Hepatocyte (in vitro differentiated cells): ENCODE measurements around the gene MXI1.

Experiments
- CTCF ChIP-seq: fragments of 200-600 bp; sonication (generic); IDR thresholded peaks from 2 replicates; pipeline ENCODE4 v1.5.1; 2016; ENCODE audit warnings: antibody characterized with exemption, mild to moderate bottlenecking; ENCODE audit not compliant: poor library complexity
- EZH2 ChIP-seq: fragments of 200-600 bp; sonication (generic); IDR thresholded peaks from 2 replicates; pipeline ENCODE4 v1.6.1; 2016; ENCODE audit warnings: antibody characterized with exemption, mild to moderate bottlenecking, borderline replicate concordance

- no peak for TF ChIP-seq CTCF
- TF ChIP-seq EZH2, result no peak
Measured at GRCh38 chr10:110209454-110209925, 2.1 kb downstream of the MXI1 start.
